GM23338 (cell line): ENCODE results near the gene EHD2. TPM values are rescaled to one million over a fixed set of nuclear protein-coding genes. Genes with fewer than 3 reads are reported as not detected.

Source experiments
- ATAC-seq: fragments of 200-7000 bp; cut with Tn5 transposase; 3 replicates; pipeline ENCODE4 v1.9.1; 2020
- DNase-seq: peaks from one replicate; pipeline ENCODE4 v3.0.0-alpha.2; 2015; ENCODE audit warnings: low spot score
- H2AFZ ChIP-seq: fragments of 200-600 bp; sonication (generic); 2 replicates; pipeline ENCODE4 v1.8.0; 2016; ENCODE audit warnings: antibody characterized with exemption, mild to moderate bottlenecking, moderate library complexity
- H3F3A ChIP-seq: fragments of 200-600 bp; sonication (generic); replicated peaks from 2 replicates; pipeline ENCODE4 v1.8.0; 2017; ENCODE audit warnings: antibody characterized with exemption, mixed run types, low read depth
- H3K27ac ChIP-seq: fragments of 200-600 bp; sonication (generic); 2 replicates; pipeline ENCODE4 v1.6.1; 2016; ENCODE audit warnings: low read depth
- H3K27me3 ChIP-seq: fragments of 200-600 bp; sonication (generic); 2 replicates; pipeline ENCODE4 v1.8.0; 2016; ENCODE audit warnings: mild to moderate bottlenecking, mixed run types, moderate library complexity; ENCODE audit not compliant: insufficient read depth
- H3K36me3 ChIP-seq: fragments of 200-600 bp; sonication (generic); 2 replicates; pipeline ENCODE4 v1.8.0; 2016; ENCODE audit warnings: mild to moderate bottlenecking; ENCODE audit not compliant: insufficient read depth
- H3K4me1 ChIP-seq: fragments of 200-600 bp; sonication (generic); 2 replicates; pipeline ENCODE4 v1.8.0; 2016; ENCODE audit warnings: mild to moderate bottlenecking, moderate library complexity; ENCODE audit not compliant: insufficient read depth
- H3K4me2 ChIP-seq: fragments of 200-600 bp; sonication (generic); 2 replicates; pipeline ENCODE4 v1.7.1; 2017; ENCODE audit warnings: mixed run types
- H3K4me3 ChIP-seq: fragments of 200-600 bp; sonication (generic); 2 replicates; pipeline ENCODE4 v1.6.1; 2016; ENCODE audit warnings: mixed run types
- H3K79me2 ChIP-seq: fragments of 200-600 bp; sonication (generic); replicated peaks from 2 replicates; pipeline ENCODE4 v1.8.0; 2017; ENCODE audit warnings: mild to moderate bottlenecking; ENCODE audit not compliant: insufficient read depth
- H3K9me2 ChIP-seq: fragments of 200-600 bp; sonication (generic); 2 replicates; pipeline ENCODE4 v1.8.0; 2017; ENCODE audit not compliant: insufficient read depth
- H4K20me1 ChIP-seq: fragments of 200-600 bp; sonication (generic); replicated peaks from 2 replicates; pipeline ENCODE4 v1.8.0; 2017; ENCODE audit warnings: mild to moderate bottlenecking; ENCODE audit not compliant: insufficient read depth
- H3K27ac Mint-ChIP-seq: 2 replicates; pipeline ENCODE4 v1.8.0; 2020; ENCODE audit warnings: inconsistent platforms, mild to moderate bottlenecking, moderate library complexity, mixed read lengths
- H3K27me3 Mint-ChIP-seq: 3 replicates; pipeline ENCODE4 v1.8.0; 2022; ENCODE audit warnings: low read depth, mild to moderate bottlenecking, moderate library complexity, mixed read lengths, inconsistent platforms; ENCODE audit not compliant: insufficient read depth, poor library complexity
- H3K36me3 Mint-ChIP-seq: 3 replicates; pipeline ENCODE4 v1.8.0; 2021; ENCODE audit warnings: low read depth, mild to moderate bottlenecking, inconsistent platforms, moderate library complexity, mixed read lengths
- H3K4me1 Mint-ChIP-seq: 3 replicates; pipeline ENCODE4 v1.8.0; 2020; ENCODE audit warnings: mild to moderate bottlenecking, inconsistent platforms, mixed read lengths
- H3K4me3 Mint-ChIP-seq: 3 replicates; pipeline ENCODE4 v1.8.0; 2021; ENCODE audit warnings: moderate library complexity, mild to moderate bottlenecking, inconsistent platforms, mixed read lengths
- H3K9me3 Mint-ChIP-seq: 3 replicates; pipeline ENCODE4 v1.8.0; 2020; ENCODE audit warnings: moderate library complexity, mild to moderate bottlenecking, inconsistent platforms, mixed read lengths
- CREB1 ChIP-seq: fragments of 250-450 bp; sonication (Bioruptor Pico); IDR thresholded peaks from 2 replicates; pipeline ENCODE4 v1.5.0; 2020; ENCODE audit warnings: low read depth, mild to moderate bottlenecking, moderate library complexity
- CTCF ChIP-seq, 2 experiments: fragments of 200-600 bp in 1 of 2; sonication (generic) in 1 of 2; conservative IDR thresholded peaks; 2 replicates each; pipeline versions ENCODE4 v1.5.1 to v1.6.1; 2016 to 2017; ENCODE audit warnings: antibody characterized with exemption in 2 of 2, low read depth in 2 of 2, mild to moderate bottlenecking in 2 of 2, moderate library complexity in 1 of 2
- ETS1 ChIP-seq: IDR thresholded peaks from 2 replicates; pipeline ENCODE4 v1.6.1; 2016; ENCODE audit warnings: antibody characterized with exemption
- EZH2 ChIP-seq: fragments of 200-600 bp; sonication (generic); IDR thresholded peaks from one replicate; pipeline ENCODE4 v1.8.0; 2017; ENCODE audit warnings: antibody characterized with exemption, mild to moderate bottlenecking, low read depth; ENCODE audit not compliant: unreplicated experiment
- EZH2phosphoT487 ChIP-seq: fragments of 200-600 bp; sonication (generic); IDR thresholded peaks from one replicate; pipeline ENCODE4 v1.8.1; 2018; ENCODE audit warnings: antibody characterized with exemption; ENCODE audit not compliant: unreplicated experiment
- NANOG ChIP-seq: IDR thresholded peaks from 2 replicates; pipeline ENCODE4 v1.6.1; 2016; ENCODE audit warnings: antibody characterized with exemption, borderline replicate concordance
- POLR2AphosphoS5 ChIP-seq: IDR thresholded peaks from 2 replicates; pipeline ENCODE4 v1.6.1; 2016; ENCODE audit warnings: antibody characterized with exemption, low read depth
- STAT1 ChIP-seq: IDR thresholded peaks from one replicate; pipeline ENCODE4 v1.6.1; 2016; ENCODE audit warnings: antibody characterized with exemption; ENCODE audit not compliant: unreplicated experiment
- ZNF114 ChIP-seq: fragments of 250-450 bp; sonication (Bioruptor Pico); IDR thresholded peaks from 2 replicates; pipeline ENCODE4 v1.5.0; 2020; ENCODE audit warnings: mild to moderate bottlenecking, moderate library complexity
- ZNF331 ChIP-seq: fragments of 250-450 bp; sonication (Bioruptor Pico); IDR thresholded peaks from 2 replicates; pipeline ENCODE4 v1.5.0; 2020; ENCODE audit warnings: low read depth, mild to moderate bottlenecking, moderate library complexity
- ZNF462 ChIP-seq: fragments of 250-450 bp; sonication (Bioruptor Pico); IDR thresholded peaks from 2 replicates; pipeline ENCODE4 v1.5.0; 2020; ENCODE audit warnings: mild to moderate bottlenecking, moderate library complexity
- polyA plus RNA-seq: library from polyadenylated mRNA; unstranded; fragments of >200 nt; fragmentation: Nextera tagmentation; extraction: Ambion mirVana; gene quantifications from 2 replicates; pipeline ENCODE4 v1.2.1, GENCODE V29; 2016
- total RNA-seq: library from RNA; depleted of rRNA; stranded (reverse); fragments of >200 nt; shearing (Covaris generic); gene quantifications from 2 replicates; pipeline ENCODE4 v1.2.3, GENCODE V29; 2014

The EHD2 gene
- total and polyA plus RNA-seq, 2 experiments from 2014 or later = 6.6 to 10.8 TPM

- TF ChIP-seq ZNF462 (CRISPR knock-in tag) (no peak), NANOG (no peak), ZNF114 (CRISPR knock-in tag) (no peak), STAT1 (no peak), CTCF (conservative IDR thresholded peaks at IDR 0.05; ENCODE audit: low read depth in 2 of 2) (no peak)
Observed at GRCh38 chr19:47674548-47674947, 38.7 kb upstream of the EHD2 start (continued).

- Mint-ChIP-seq H3K4me1 (no peaks in the 10 kb centered on the region; the same call in 2 of the 3 replicates), H3K9me3 (no peaks in the 10 kb centered on the region), H3K27me3 (peaks cover 5% of the 10 kb centered on the region), H3K27ac (no peak overlapping the region), H3K36me3 (peaks cover 36% of the 10 kb centered on the region), H3K4me3 (no peak overlapping the region)
- Histone ChIP-seq H3K4me3 (no peak overlapping the region), H3F3A (no peaks in the 10 kb centered on the region), H3K79me2 (peaks cover 2% of the 10 kb centered on the region; the same call in 1 of the 2 replicates), H3K27ac (no peak overlapping the region), H3K9me2 (no peaks in the 10 kb centered on the region), H3K36me3 (no peaks in the 10 kb centered on the region), H3K4me1 (no peaks in the 10 kb centered on the region), H2AFZ (no peak overlapping the region), H4K20me1 (no peaks in the 10 kb centered on the region), H3K4me2 (no peak overlapping the region), H3K27me3 (no peaks in the 10 kb centered on the region)
- DNase-seq (no peak), ATAC-seq (no peak)
- TF ChIP-seq ETS1 (no peak), EZH2phosphoT487 (no peak), CTCF (conservative IDR thresholded peaks at IDR 0.05; ENCODE audit: low read depth in 2 of 2) (no peak), ZNF331 (CRISPR knock-in tag) (no peak), ZNF114 (CRISPR knock-in tag) (no peak), EZH2 (no peak), CREB1 (no peak), POLR2AphosphoS5 (no peak), NANOG (no peak)
Observed at GRCh38 chr19:47675271-47675670, 38.0 kb upstream of the EHD2 start.
